HG02571 (cell line): ENCODE results near the gene ZNF275.
"Not testable (repeated sequence)": the region's sequence is repeated elsewhere in the genome, so short reads cannot be mapped to it uniquely, and the experiment has no call there.

ENCODE experiments used
- ATAC-seq: cut with Tn5 transposase; IDR thresholded peaks from one replicate; pipeline ENCODE4 v1.9.1; 2021; ENCODE audit warnings: mild to moderate bottlenecking, moderate library complexity; ENCODE audit not compliant: unreplicated experiment

ZNF275 gene

GRCh38 chrX:153318811-153319210 lies 15.1 kb upstream of the ZNF275 start:
- ATAC-seq, result no peak

- ATAC-seq, result no peak
Observed at GRCh38 chrX:153319295-153320046, 14.5 kb upstream of the ZNF275 start.

GRCh38 chrX:153320047-153320443 lies 13.9 kb upstream of the ZNF275 start:
- ATAC-seq, result not testable (repeated sequence)

GRCh38 chrX:153320555-153321184 lies 13.3 kb upstream of the ZNF275 start:
- ATAC-seq, result no peak

- ATAC-seq, result no peak
Observed at GRCh38 chrX:153321381-153322124, 12.4 kb upstream of the ZNF275 start, which contains the start of gene PNMA6F. PNMA6F (minus strand) TSS chrX:153321767; CDS start chrX:153320674, 1,093 bp downstream.

GRCh38 chrX:153327561-153327960 lies 6.4 kb upstream of the ZNF275 start:
- no peak for ATAC-seq

- ATAC-seq, result no peak
Observed at GRCh38 chrX:153333266-153333665, 687 bp upstream of the ZNF275 start.

GRCh38 chrX:153334654-153335295 lies 822 bp downstream of the ZNF275 start:
- no peak for ATAC-seq

- ATAC-seq, result no peak
Observed at GRCh38 chrX:153336121-153336894, 2.4 kb downstream of the ZNF275 start.

- ATAC-seq, result no peak
Observed at GRCh38 chrX:153336988-153337387, 3.0 kb downstream of the ZNF275 start.

GRCh38 chrX:153338836-153339235 lies 4.9 kb downstream of the ZNF275 start:
- no peak for ATAC-seq

GRCh38 chrX:153339662-153340061 lies 5.7 kb downstream of the ZNF275 start:
- no peak for ATAC-seq

- ATAC-seq, result no peak
Observed at GRCh38 chrX:153340111-153340510, 6.2 kb downstream of the ZNF275 start.

GRCh38 chrX:153342762-153343558 lies 9.0 kb downstream of the ZNF275 start:
- ATAC-seq, result no peak

GRCh38 chrX:153343674-153344073 lies 9.7 kb downstream of the ZNF275 start:
- ATAC-seq, result no peak

- no peak for ATAC-seq
Observed at GRCh38 chrX:153347530-153347929, 13.6 kb downstream of the ZNF275 start.

GRCh38 chrX:153348421-153348820 lies 14.5 kb downstream of the ZNF275 start:
- no peak for ATAC-seq

GRCh38 chrX:153349952-153350351 lies 16.0 kb downstream of the ZNF275 start:
- no peak for ATAC-seq

- ATAC-seq, result no peak
Observed at GRCh38 chrX:153351981-153352380, 18.0 kb downstream of the ZNF275 start.

GRCh38 chrX:153352858-153353257 lies 18.9 kb downstream of the ZNF275 start:
- ATAC-seq, result no peak
